Vagina (tissue), 2 donors: ENCODE data around the gene LEKR1. TPM values are rescaled to one million over a fixed set of nuclear protein-coding genes. Genes with fewer than 3 reads are reported as not detected.

Source experiments
- DNase-seq, 2 donors: peaks; one replicate each; pipeline ENCODE4 v3.0.0-alpha.2; 2017; ENCODE audit errors: extremely low spot score in 2 of 2
- H3K27ac ChIP-seq: fragments of 200-600 bp; sonication (generic); one replicate; pipeline ENCODE4 v1.5.1; 2019
- H3K27me3 ChIP-seq: fragments of 200-600 bp; sonication (generic); one replicate; pipeline ENCODE4 v1.5.1; 2019
- H3K36me3 ChIP-seq, 2 donors: fragments of 200-600 bp; sonication (generic); one replicate each; pipeline ENCODE4 v1.5.1; 2017 to 2019
- H3K4me1 ChIP-seq: fragments of 200-600 bp; sonication (generic); one replicate; pipeline ENCODE4 v1.5.1; 2019
- H3K4me3 ChIP-seq, 2 donors: fragments of 200-600 bp; sonication (generic); 1 replicate in 1 of 2; 2 replicates in 1 of 2; pipeline ENCODE4 v1.5.1; 2016 to 2019
- H3K9me3 ChIP-seq: fragments of 200-600 bp; sonication (generic); one replicate; pipeline ENCODE4 v1.5.1; 2019
- POLR2A ChIP-seq, 2 donors: fragments of 450-650 bp; IDR thresholded peaks; one replicate each; pipeline ENCODE4 v1.6.1; 2017; ENCODE audit warnings: antibody characterized with exemption in 2 of 2, mild to moderate bottlenecking in 2 of 2, moderate library complexity in 2 of 2
- POLR2AphosphoS5 ChIP-seq, 2 donors: sonication (generic); formaldehyde crosslinking; IDR thresholded peaks; one replicate each; pipeline ENCODE4 v1.9.0; 2017; ENCODE audit warnings: antibody characterized with exemption in 2 of 2, mild to moderate bottlenecking in 2 of 2, low read depth in 1 of 2; ENCODE audit not compliant: insufficient read depth in 1 of 2
- intact Hi-C: fragments of 100-400 bp; cut with DNase I; formaldehyde crosslinking; loops from one replicate; pipeline ENCODE4 v1.15.1; 2023
- total RNA-seq: library from RNA; depleted of rRNA; stranded (reverse); fragments of >200 nt; gene quantifications from one replicate; pipeline ENCODE4 v1.2.3, GENCODE V29; 2016
- TF ChIP-seq, protein P1 (sequence below), 3 experiments: fragments of 450-650 bp in 2 of 3; fragments of 200-600 bp in 1 of 3; sonication (generic) in 1 of 3; IDR thresholded peaks; one replicate each; pipeline ENCODE4 v1.5.1; 2017 to 2019; ENCODE audit warnings: antibody characterized with exemption in 3 of 3, mild to moderate bottlenecking in 2 of 3, moderate library complexity in 2 of 3

The LEKR1 gene
- total RNA-seq, 1 donor from 2014 or later, result not detected

- DNase-seq, result no peak
- Histone ChIP-seq H3K27ac (no peak overlapping the region), H3K9me3 (no peaks in the 10 kb centered on the region), H3K4me3 (no peak overlapping the region), H3K36me3 (no peaks in the 10 kb centered on the region), H3K4me1 (peaks cover 10% of the 10 kb centered on the region), H3K27me3 (no peaks in the 10 kb centered on the region)
- TF ChIP-seq POLR2A (IDR thresholded peaks at IDR 0.05) (no peak), POLR2AphosphoS5 (IDR thresholded peaks at IDR 0.05; ENCODE audit: insufficient read depth in 1 of 2, low read depth in 1 of 2) (no peak)
- TF ChIP-seq, protein P1, sequence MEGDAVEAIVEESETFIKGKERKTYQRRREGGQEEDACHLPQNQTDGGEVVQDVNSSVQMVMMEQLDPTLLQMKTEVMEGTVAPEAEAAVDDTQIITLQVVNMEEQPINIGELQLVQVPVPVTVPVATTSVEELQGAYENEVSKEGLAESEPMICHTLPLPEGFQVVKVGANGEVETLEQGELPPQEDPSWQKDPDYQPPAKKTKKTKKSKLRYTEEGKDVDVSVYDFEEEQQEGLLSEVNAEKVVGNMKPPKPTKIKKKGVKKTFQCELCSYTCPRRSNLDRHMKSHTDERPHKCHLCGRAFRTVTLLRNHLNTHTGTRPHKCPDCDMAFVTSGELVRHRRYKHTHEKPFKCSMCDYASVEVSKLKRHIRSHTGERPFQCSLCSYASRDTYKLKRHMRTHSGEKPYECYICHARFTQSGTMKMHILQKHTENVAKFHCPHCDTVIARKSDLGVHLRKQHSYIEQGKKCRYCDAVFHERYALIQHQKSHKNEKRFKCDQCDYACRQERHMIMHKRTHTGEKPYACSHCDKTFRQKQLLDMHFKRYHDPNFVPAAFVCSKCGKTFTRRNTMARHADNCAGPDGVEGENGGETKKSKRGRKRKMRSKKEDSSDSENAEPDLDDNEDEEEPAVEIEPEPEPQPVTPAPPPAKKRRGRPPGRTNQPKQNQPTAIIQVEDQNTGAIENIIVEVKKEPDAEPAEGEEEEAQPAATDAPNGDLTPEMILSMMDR (IDR thresholded peaks at IDR 0.05), result no peak
- intact Hi-C loops, result no loop called here
These were observed 243.9 kb downstream of the LEKR1 start for GRCh38 chr3:157069846-157070677.

DNA sequence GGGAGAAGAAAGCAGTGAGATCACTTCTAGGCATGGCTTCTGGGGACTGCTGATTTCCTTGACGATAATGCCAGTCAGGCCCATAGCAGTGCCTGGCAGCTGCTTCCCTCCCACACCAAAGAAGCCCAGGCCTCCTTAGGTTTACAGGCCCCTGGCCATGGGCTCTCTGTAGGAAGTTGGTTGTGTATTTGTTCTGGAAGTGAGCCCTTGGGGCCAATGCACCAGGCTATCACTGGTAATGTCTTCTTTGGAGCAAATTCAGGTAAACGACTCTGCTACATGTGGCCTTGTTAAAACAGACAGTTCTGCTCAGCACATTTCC lies 244.5 kb downstream of the LEKR1 start:
- Histone ChIP-seq H3K27ac (peak overlapping the region; percentile 36), H3K4me1 (peaks cover 11% of the 10 kb centered on the region), H3K4me3 (no peak overlapping the region), H3K36me3 (no peaks in the 10 kb centered on the region), H3K27me3 (no peaks in the 10 kb centered on the region), H3K9me3 (no peaks in the 10 kb centered on the region)
- intact Hi-C loops, result no loop called here
- no peak for DNase-seq
- TF ChIP-seq, protein P1 (IDR thresholded peaks at IDR 0.05), result no peak
- no peak for TF ChIP-seq POLR2A (IDR thresholded peaks at IDR 0.05)
- no peak for TF ChIP-seq POLR2AphosphoS5 (IDR thresholded peaks at IDR 0.05; ENCODE audit: insufficient read depth in 1 of 2, low read depth in 1 of 2)

GRCh38 chr3:157071744-157072525 lies 245.8 kb downstream of the LEKR1 start:
- no peak for DNase-seq
- TF ChIP-seq, protein P1 (IDR thresholded peaks at IDR 0.05), result no peak
- TF ChIP-seq POLR2A (IDR thresholded peaks at IDR 0.05) (no peak), POLR2AphosphoS5 (IDR thresholded peaks at IDR 0.05; ENCODE audit: insufficient read depth in 1 of 2, low read depth in 1 of 2) (no peak)
- no peak overlapping the region for H3K4me3 ChIP-seq
- H3K4me1 ChIP-seq, result peaks cover 21% of the 10 kb centered on the region
- intact Hi-C loops, result no loop called here
- H3K9me3 ChIP-seq, result no peaks in the 10 kb centered on the region
- H3K27ac ChIP-seq, result no peak overlapping the region
- H3K36me3 ChIP-seq, result no peaks in the 10 kb centered on the region
- H3K27me3 ChIP-seq, result no peaks in the 10 kb centered on the region

DNA sequence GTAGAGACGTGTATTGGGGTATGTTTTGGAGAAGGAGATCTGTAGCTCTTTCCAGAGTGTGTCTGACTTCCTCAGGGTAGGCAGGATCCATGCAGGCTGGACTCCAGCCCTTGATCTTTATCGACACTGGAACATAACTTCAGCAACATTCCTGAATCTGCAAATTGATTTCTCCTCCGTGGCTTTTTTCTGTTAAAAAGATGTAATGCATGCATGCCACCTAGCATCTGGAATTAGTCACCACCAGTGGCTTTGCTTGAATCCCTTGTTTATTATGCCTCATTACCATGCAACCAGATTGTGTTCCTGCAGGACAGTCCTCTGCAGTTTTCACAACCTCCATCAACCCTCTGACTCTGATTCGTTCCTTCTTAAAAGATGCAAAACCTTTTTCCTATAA lies 247.7 kb downstream of the LEKR1 start:
- Histone ChIP-seq H3K27me3 (no peaks in the 10 kb centered on the region), H3K4me3 (no peak overlapping the region), H3K27ac (no peak overlapping the region), H3K9me3 (no peaks in the 10 kb centered on the region), H3K36me3 (no peaks in the 10 kb centered on the region), H3K4me1 (peaks cover 21% of the 10 kb centered on the region)
- TF ChIP-seq POLR2A (IDR thresholded peaks at IDR 0.05) (no peak), POLR2AphosphoS5 (IDR thresholded peaks at IDR 0.05; ENCODE audit: insufficient read depth in 1 of 2, low read depth in 1 of 2) (no peak)
- TF ChIP-seq, protein P1 (IDR thresholded peaks at IDR 0.05), result no peak
- DNase-seq, result no peak
- intact Hi-C loops, result no loop called here

GRCh38 chr3:157074490-157074889 lies 248.3 kb downstream of the LEKR1 start:
- no peak overlapping the region for H3K27ac ChIP-seq
- no peaks in the 10 kb centered on the region for H3K36me3 ChIP-seq
- TF ChIP-seq POLR2AphosphoS5 (IDR thresholded peaks at IDR 0.05; ENCODE audit: insufficient read depth in 1 of 2, low read depth in 1 of 2) (no peak), POLR2A (IDR thresholded peaks at IDR 0.05) (no peak)
- TF ChIP-seq, protein P1 (IDR thresholded peaks at IDR 0.05), result no peak
- H3K4me1 ChIP-seq, result peaks cover 21% of the 10 kb centered on the region
- H3K4me3 ChIP-seq, result no peak overlapping the region
- H3K9me3 ChIP-seq, result no peaks in the 10 kb centered on the region
- DNase-seq, result peak in 1 of 2 donors; percentile 58
- intact Hi-C loops, result no loop called here
- H3K27me3 ChIP-seq, result no peaks in the 10 kb centered on the region
